Stomach (tissue), 19 donors: Measurements from ENCODE around the gene RTP2. TPM values are rescaled to one million over a fixed set of nuclear protein-coding genes. Genes with fewer than 3 reads are reported as not detected.

ENCODE experiments used
- DNase-seq, 2 donors: peaks; one replicate each; pipeline versions ENCODE4 v3.0.0 to v3.0.0-alpha.2; 2013 to 2019
- H3K27ac ChIP-seq, 5 donors: fragments of 200-600 bp in 4 of 5; sonication (generic) in 4 of 5; one replicate each; pipeline ENCODE4 v1.5.1; 2013 to 2019; ENCODE audit warnings: mild to moderate bottlenecking in 1 of 5, moderate library complexity in 1 of 5
- H3K27me3 ChIP-seq, 3 donors: fragments of 200-600 bp; sonication (generic); one replicate each; pipeline ENCODE4 v1.5.1; 2017 to 2019; ENCODE audit warnings: mixed run types in 1 of 3
- H3K36me3 ChIP-seq, 4 donors: fragments of 200-600 bp; sonication (generic); 1 replicate in 3 of 4; 2 replicates in 1 of 4; pipeline ENCODE4 v1.5.1; 2016 to 2019
- H3K4me1 ChIP-seq, 4 donors: fragments of 200-600 bp; sonication (generic); one replicate each; pipeline ENCODE4 v1.5.1; 2016 to 2019
- H3K4me3 ChIP-seq, 4 donors: fragments of 200-600 bp; sonication (generic) in 3 of 4; one replicate each; pipeline ENCODE4 v1.5.1; 2016 to 2019; ENCODE audit warnings: mild to moderate bottlenecking in 1 of 4
- H3K9me3 ChIP-seq, 4 donors: fragments of 200-600 bp; sonication (generic); one replicate each; pipeline ENCODE4 v1.5.1; 2016 to 2019
- CTCF ChIP-seq, 7 experiments: fragments of 450-650 bp in 4 of 7; fragments of 200-600 bp in 3 of 7; sonication (generic) in 3 of 7; IDR thresholded peaks; one replicate each; pipeline ENCODE4 v1.5.1; 2016 to 2019; ENCODE audit warnings: antibody characterized with exemption in 7 of 7, control low read depth in 2 of 7, mild to moderate bottlenecking in 1 of 7
- EP300 ChIP-seq: sonication (generic); formaldehyde crosslinking; IDR thresholded peaks from one replicate; pipeline ENCODE4 v1.6.1; 2017; ENCODE audit warnings: antibody characterized with exemption
- POLR2A ChIP-seq, 4 donors: fragments of 450-650 bp; IDR thresholded peaks; one replicate each; pipeline ENCODE4 v1.6.1; 2016; ENCODE audit warnings: antibody characterized with exemption in 4 of 4, control low read depth in 2 of 4, mild to moderate bottlenecking in 1 of 4, moderate library complexity in 1 of 4
- POLR2AphosphoS5 ChIP-seq, 3 donors: sonication (generic); formaldehyde crosslinking; IDR thresholded peaks; one replicate each; pipeline ENCODE4 v1.6.1; 2016; ENCODE audit warnings: antibody characterized with exemption in 3 of 3
- WGBS, 5 donors: extraction: QIAGEN DNeasy Blood & Tissue Kit in 3 of 5; methylation state at CpG; one replicate each; pipeline versions ENCODE4 v1.1.5 to v1.1.7; 2013 to 2018; 5-methylcytosine and 5-hydroxymethylcytosine counted together
- intact Hi-C: fragments of 100-400 bp; cut with DNase I; formaldehyde crosslinking; loops from one replicate; pipeline ENCODE4 v1.15.1; 2023; ENCODE audit warnings: low total_unique reads
- long read RNA-seq, 10 donors: transcript quantifications; one replicate each; lab custom pipeline, GENCODE V29; 2026
- polyA plus RNA-seq, 3 donors: library from polyadenylated mRNA; stranded (reverse); fragments of 200-250 nt; gene quantifications; one replicate each; pipeline ENCODE4 v1.2.3, GENCODE V29; 2013
- total RNA-seq, 5 donors: library from RNA; depleted of rRNA; stranded (reverse); fragments of >200 nt; gene quantifications; one replicate each; pipeline versions ENCODE4 v1.1.0 to v1.2.3, GENCODE V29; 2014 to 2016
- donor health status: healthy with polysubstance abuse.
- donor health status: Bipolar disorder and iron deficiency.
- donor health status: healthy.

Gene RTP2, protein sequence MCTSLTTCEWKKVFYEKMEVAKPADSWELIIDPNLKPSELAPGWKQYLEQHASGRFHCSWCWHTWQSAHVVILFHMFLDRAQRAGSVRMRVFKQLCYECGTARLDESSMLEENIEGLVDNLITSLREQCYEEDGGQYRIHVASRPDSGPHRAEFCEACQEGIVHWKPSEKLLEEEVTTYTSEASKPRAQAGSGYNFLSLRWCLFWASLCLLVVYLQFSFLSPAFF
- total RNA-seq (not detected), polyA plus RNA-seq (not detected)
- long read RNA-seq, donor 1 = 0 reads
- long read RNA-seq, donor 2 = 0 reads
- long read RNA-seq, donor 3 = 0 reads
- long read RNA-seq, donor 4 = 0 reads
- long read RNA-seq, donor 5 = 0 reads
- long read RNA-seq, donor 6 = 0 reads
- long read RNA-seq, donor 7 = 0 reads
- long read RNA-seq, donor 8 = 0 reads
- long read RNA-seq, donor 9 = 0 reads
- long read RNA-seq, donor 10 = 0 reads

DNA sequence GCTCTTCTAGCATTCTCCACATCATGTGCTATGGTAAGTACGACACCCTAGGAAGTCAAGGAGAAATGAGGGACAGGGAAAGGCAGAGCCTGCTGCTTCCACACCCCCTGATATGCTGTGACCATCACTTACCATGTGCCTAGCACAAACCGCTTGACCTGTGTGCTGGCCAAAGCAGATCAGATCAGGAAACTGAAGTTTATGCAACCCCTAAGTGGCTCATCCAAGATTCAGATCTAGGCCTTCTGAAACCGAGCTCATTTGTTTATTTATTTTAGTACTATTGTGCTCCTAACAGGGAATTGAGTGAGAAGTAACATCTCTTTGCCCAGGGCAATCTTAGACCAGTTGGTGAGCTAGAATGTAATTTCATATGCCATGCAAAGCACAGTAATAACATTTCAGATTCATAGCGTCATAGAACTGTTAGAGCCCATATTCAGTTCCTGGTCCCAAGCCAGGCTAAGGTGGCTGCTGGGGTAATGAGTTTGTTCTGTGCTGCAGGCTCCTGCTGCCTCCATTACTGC is at the start of gene RTP2:
Gene RTP2, minus strand, starts transcription at position 51 of the 527 bp plus-strand sequence. CDS start 429 bp downstream, outside the sequence.
- no peak for DNase-seq

DNA sequence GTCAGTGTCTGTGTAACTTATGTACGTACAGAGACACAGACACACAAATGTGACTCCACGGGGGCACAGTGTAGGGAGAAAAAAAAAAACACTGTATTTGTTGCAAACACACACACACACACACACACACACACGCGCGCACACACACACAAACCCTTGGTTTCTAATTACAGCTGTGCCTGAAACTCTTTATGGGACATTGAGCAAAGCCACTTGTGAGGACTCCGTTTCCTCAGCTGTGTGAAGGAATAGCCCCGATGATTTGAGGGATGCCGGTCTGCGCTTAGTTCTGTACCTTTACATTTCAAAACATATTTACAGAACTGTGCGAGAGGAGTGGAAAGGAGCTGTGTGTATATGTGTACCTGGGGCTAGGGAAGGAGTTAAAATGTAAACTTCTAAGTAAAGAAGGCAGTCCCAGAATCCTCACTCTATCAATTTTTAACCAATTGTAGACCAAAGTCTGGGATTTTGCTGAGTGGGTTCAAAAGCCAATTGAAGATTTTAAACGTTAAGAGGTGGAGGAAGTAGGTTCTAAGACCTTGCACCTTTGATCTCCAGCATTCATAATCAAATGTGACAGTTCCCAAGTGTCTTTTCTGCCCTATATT is 48.3 kb upstream of the RTP2 start:
- no peak for TF ChIP-seq EP300
- TF ChIP-seq POLR2AphosphoS5 (IDR thresholded peaks at IDR 0.05) = no peak
- TF ChIP-seq POLR2A (IDR thresholded peaks at IDR 0.05) = no peak
- TF ChIP-seq CTCF (IDR thresholded peaks at IDR 0.05) = no peak
- peak overlapping the region; percentile 68 to 100 (median 93) for H3K27ac ChIP-seq
- H3K4me1 ChIP-seq = peaks cover 19 to 55% (median 34%) of the 10 kb centered on the region in 4 donors
- no peaks in the 10 kb centered on the region for H3K9me3 ChIP-seq
- no peaks in the 10 kb centered on the region for H3K36me3 ChIP-seq
- intact Hi-C loops = no loop called here
- H3K27me3 ChIP-seq = no peaks in the 10 kb centered on the region
- H3K4me3 ChIP-seq = peak overlapping the region; percentile 18 to 32 (median 28)
- 12 to 31% (median 14%) methylated on average over 11 of the region's 11 CpGs for WGBS, 5 donors
- DNase-seq = peak; percentile 40 to 59

More for the DNA sequence above, at the start of gene RTP2:
- TF ChIP-seq CTCF (IDR thresholded peaks at IDR 0.05) (no peak), POLR2A (IDR thresholded peaks at IDR 0.05) (no peak), POLR2AphosphoS5 (IDR thresholded peaks at IDR 0.05) (no peak), EP300 (no peak)
- 50 to 57% (median 57%) methylated on average over 4 of the region's 4 CpGs for WGBS, 5 donors
- intact Hi-C loops = no loop called here
- Histone ChIP-seq H3K27ac (no peak within 1 kb of the TSS), H3K27me3 (peaks cover 0 to under 1% (median 0%) of the 10 kb centered on the region in 3 donors), H3K9me3 (no peaks in the 10 kb centered on the region), H3K4me3 (no peak within 1 kb of the TSS), H3K4me1 (no peaks in the 10 kb centered on the region), H3K36me3 (no peaks in the 10 kb centered on the region)

GRCh38 chr3:187750006-187750512 is 47.7 kb upstream of the RTP2 start:
- intact Hi-C loops = no loop called here
- H3K9me3 ChIP-seq = no peaks in the 10 kb centered on the region
- DNase-seq = peak; percentile 84 to 95
- H3K4me1 ChIP-seq = peaks cover 19 to 55% (median 34%) of the 10 kb centered on the region in 4 donors
- WGBS, 5 donors = 11 to 31% (median 22%) methylated on average over 14 of the region's 14 CpGs
- TF ChIP-seq EP300 (no peak), POLR2A (IDR thresholded peaks at IDR 0.05) (peak in 2 of 4 donors; percentile 8 to 43), POLR2AphosphoS5 (IDR thresholded peaks at IDR 0.05) (peak; percentile 57 to 84 (median 83)), CTCF (IDR thresholded peaks at IDR 0.05) (peak in 1 of 7 experiments; percentile 15)
- no peaks in the 10 kb centered on the region for H3K36me3 ChIP-seq
- H3K27me3 ChIP-seq = no peaks in the 10 kb centered on the region
- H3K4me3 ChIP-seq = peak overlapping the region; percentile 18 to 32 (median 28)
- H3K27ac ChIP-seq = peak overlapping the region; percentile 68 to 100 (median 93)

GRCh38 chr3:187748050-187748481 is 45.7 kb upstream of the RTP2 start:
- peak; percentile 96 for DNase-seq
- Histone ChIP-seq H3K36me3 (no peaks in the 10 kb centered on the region), H3K9me3 (no peaks in the 10 kb centered on the region), H3K27ac (peak overlapping the region in 4 of 5 donors; percentile 93 to 100 (median 98)), H3K4me1 (peaks cover 19 to 57% (median 36%) of the 10 kb centered on the region in 4 donors), H3K27me3 (no peaks in the 10 kb centered on the region), H3K4me3 (no peak overlapping the region)
- WGBS, 5 donors = 2 to 9% (median 6%) methylated on average over 2 of the region's 2 CpGs
- peak; percentile 43 to 89 (median 61) for TF ChIP-seq POLR2AphosphoS5 (IDR thresholded peaks at IDR 0.05)
- TF ChIP-seq POLR2A (IDR thresholded peaks at IDR 0.05) = no peak
- peak in 5 of 7 experiments; percentile 92 to 98 (median 93) for TF ChIP-seq CTCF (IDR thresholded peaks at IDR 0.05)
- intact Hi-C loops = no loop called here
